T-helper 2 cell treated with Interferon-gamma antibody and Interleukin-4, amounts not matched to agents 5 μg/mL and 100 μg/mL, for 36 hours (primary cell): ENCODE measurements around the gene TPH1.

ENCODE experiments used
- DNase-seq: peaks from one replicate; pipeline ENCODE4 v3.0.0; 2021; ENCODE audit warnings: low spot score
- H3K27ac Mint-ChIP-seq: one replicate; pipeline ENCODE4 v1.8.0; 2021; ENCODE audit warnings: mild to moderate bottlenecking, mixed read lengths
- H3K27me3 Mint-ChIP-seq: one replicate; pipeline ENCODE4 v1.8.0; 2021; ENCODE audit warnings: low read depth, mixed read lengths
- H3K36me3 Mint-ChIP-seq: one replicate; pipeline ENCODE4 v1.8.0; 2021; ENCODE audit warnings: low read depth, mixed read lengths
- H3K4me1 Mint-ChIP-seq: one replicate; pipeline ENCODE4 v1.8.0; 2021; ENCODE audit warnings: low read depth, mixed read lengths
- H3K4me3 Mint-ChIP-seq: one replicate; pipeline ENCODE4 v1.8.0; 2022; ENCODE audit warnings: mild to moderate bottlenecking, moderate library complexity, mixed read lengths
- H3K9me3 Mint-ChIP-seq: one replicate; pipeline ENCODE4 v1.8.0; 2021; ENCODE audit warnings: mixed read lengths

TPH1 gene

GRCh38 chr11:18046116-18046777 is at the start of gene TPH1:
Gene TPH1, minus strand, starts transcription at chr11:18046269. Its CDS starts 5,507 bp downstream, at chr11:18040762.
- Mint-ChIP-seq H3K4me1 (no peaks in the 10 kb centered on the region), H3K27ac (no peak within 1 kb of the TSS), H3K9me3 (no peaks in the 10 kb centered on the region), H3K27me3 (peaks cover 69% of the 10 kb centered on the region), H3K4me3 (no peak within 1 kb of the TSS), H3K36me3 (no peaks in the 10 kb centered on the region)
- no peak for DNase-seq

GRCh38 chr11:18093959-18094358 is 47.9 kb upstream of the TPH1 start:
- Mint-ChIP-seq H3K4me1 (peaks cover 3% of the 10 kb centered on the region), H3K27ac (no peak overlapping the region), H3K27me3 (no peaks in the 10 kb centered on the region), H3K4me3 (no peak overlapping the region), H3K36me3 (peaks cover 35% of the 10 kb centered on the region), H3K9me3 (no peaks in the 10 kb centered on the region)
- no peak for DNase-seq

GRCh38 chr11:18091731-18092130 is 45.7 kb upstream of the TPH1 start:
- H3K9me3 Mint-ChIP-seq = no peaks in the 10 kb centered on the region
- H3K27me3 Mint-ChIP-seq = no peaks in the 10 kb centered on the region
- H3K27ac Mint-ChIP-seq = no peak overlapping the region
- peaks cover 51% of the 10 kb centered on the region for H3K36me3 Mint-ChIP-seq
- peaks cover 3% of the 10 kb centered on the region for H3K4me1 Mint-ChIP-seq
- no peak for DNase-seq
- no peak overlapping the region for H3K4me3 Mint-ChIP-seq

- Mint-ChIP-seq H3K4me3 (no peak overlapping the region), H3K4me1 (peaks cover 3% of the 10 kb centered on the region), H3K27ac (no peak overlapping the region), H3K36me3 (peaks cover 46% of the 10 kb centered on the region), H3K27me3 (no peaks in the 10 kb centered on the region), H3K9me3 (no peaks in the 10 kb centered on the region)
- no peak for DNase-seq
Observed at GRCh38 chr11:18088966-18089365, 42.9 kb upstream of the TPH1 start.

GRCh38 chr11:18088366-18088765 is 42.3 kb upstream of the TPH1 start:
- Mint-ChIP-seq H3K27ac (no peak overlapping the region), H3K27me3 (no peaks in the 10 kb centered on the region), H3K36me3 (peaks cover 50% of the 10 kb centered on the region), H3K4me1 (peaks cover 3% of the 10 kb centered on the region), H3K9me3 (no peaks in the 10 kb centered on the region), H3K4me3 (no peak overlapping the region)
- DNase-seq = no peak

- Mint-ChIP-seq H3K36me3 (peaks cover 28% of the 10 kb centered on the region), H3K4me1 (no peaks in the 10 kb centered on the region), H3K27me3 (no peaks in the 10 kb centered on the region), H3K4me3 (no peak overlapping the region), H3K9me3 (no peaks in the 10 kb centered on the region), H3K27ac (no peak overlapping the region)
- no peak for DNase-seq
Observed at GRCh38 chr11:18081551-18081950, 35.5 kb upstream of the TPH1 start.

GRCh38 chr11:18080451-18080850 is 34.4 kb upstream of the TPH1 start:
- Mint-ChIP-seq H3K4me3 (no peak overlapping the region), H3K9me3 (no peaks in the 10 kb centered on the region), H3K4me1 (no peaks in the 10 kb centered on the region), H3K36me3 (peaks cover 26% of the 10 kb centered on the region), H3K27me3 (no peaks in the 10 kb centered on the region), H3K27ac (no peak overlapping the region)
- no peak for DNase-seq

GRCh38 chr11:18078909-18079308 is 32.8 kb upstream of the TPH1 start:
- no peak for DNase-seq
- H3K4me3 Mint-ChIP-seq = no peak overlapping the region
- H3K9me3 Mint-ChIP-seq = no peaks in the 10 kb centered on the region
- no peaks in the 10 kb centered on the region for H3K4me1 Mint-ChIP-seq
- H3K27ac Mint-ChIP-seq = no peak overlapping the region
- peaks cover 22% of the 10 kb centered on the region for H3K36me3 Mint-ChIP-seq
- no peaks in the 10 kb centered on the region for H3K27me3 Mint-ChIP-seq

GRCh38 chr11:18075444-18075843 is 29.4 kb upstream of the TPH1 start:
- no peak for DNase-seq
- Mint-ChIP-seq H3K36me3 (peaks cover 5% of the 10 kb centered on the region), H3K27me3 (no peaks in the 10 kb centered on the region), H3K9me3 (no peaks in the 10 kb centered on the region), H3K27ac (no peak overlapping the region), H3K4me1 (no peaks in the 10 kb centered on the region), H3K4me3 (no peak overlapping the region)

GRCh38 chr11:18071098-18071705 is 25.1 kb upstream of the TPH1 start:
- no peak for DNase-seq
- Mint-ChIP-seq H3K4me3 (no peak overlapping the region), H3K27ac (no peak overlapping the region), H3K4me1 (no peaks in the 10 kb centered on the region), H3K9me3 (no peaks in the 10 kb centered on the region), H3K36me3 (no peaks in the 10 kb centered on the region), H3K27me3 (no peaks in the 10 kb centered on the region)

- Mint-ChIP-seq H3K27ac (no peak overlapping the region), H3K4me3 (no peak overlapping the region), H3K36me3 (no peaks in the 10 kb centered on the region), H3K4me1 (no peaks in the 10 kb centered on the region), H3K27me3 (no peaks in the 10 kb centered on the region), H3K9me3 (no peaks in the 10 kb centered on the region)
- no peak for DNase-seq
Observed at GRCh38 chr11:18067372-18067771, 21.3 kb upstream of the TPH1 start.

- Mint-ChIP-seq H3K27me3 (no peaks in the 10 kb centered on the region), H3K4me3 (no peak overlapping the region), H3K27ac (no peak overlapping the region), H3K36me3 (no peaks in the 10 kb centered on the region), H3K4me1 (no peaks in the 10 kb centered on the region), H3K9me3 (no peaks in the 10 kb centered on the region)
- no peak for DNase-seq
Observed at GRCh38 chr11:18066626-18067025, 20.6 kb upstream of the TPH1 start.

- no peak for DNase-seq
- Mint-ChIP-seq H3K27me3 (no peaks in the 10 kb centered on the region), H3K36me3 (no peaks in the 10 kb centered on the region), H3K27ac (no peak overlapping the region), H3K4me1 (no peaks in the 10 kb centered on the region), H3K4me3 (no peak overlapping the region), H3K9me3 (no peaks in the 10 kb centered on the region)
Observed at GRCh38 chr11:18065572-18065971, 19.5 kb upstream of the TPH1 start.

- no peaks in the 10 kb centered on the region for H3K36me3 Mint-ChIP-seq
- H3K4me1 Mint-ChIP-seq = no peaks in the 10 kb centered on the region
- no peaks in the 10 kb centered on the region for H3K27me3 Mint-ChIP-seq
- H3K4me3 Mint-ChIP-seq = no peak overlapping the region
- H3K27ac Mint-ChIP-seq = no peak overlapping the region
- H3K9me3 Mint-ChIP-seq = no peaks in the 10 kb centered on the region
- no peak for DNase-seq
Observed at GRCh38 chr11:18064450-18065054, 18.5 kb upstream of the TPH1 start.
